DND-41 (cell line): ENCODE measurements around the gene TOX2.

Experiments
- ATAC-seq: fragments of 200-7000 bp; cut with Tn5 transposase; 3 replicates; pipeline ENCODE4 v1.9.1; 2021; ENCODE audit warnings: low read depth; ENCODE audit not compliant: insufficient read depth
- DNase-seq: peaks from one replicate; pipeline ENCODE4 v3.0.0-alpha.2; 2020
- H2AFZ ChIP-seq: 2 replicates; pipeline ENCODE4 v1.6.0; 2012; ENCODE audit warnings: low read depth, low read length
- H3K27ac ChIP-seq: 2 replicates; pipeline ENCODE4 v1.5.1; 2012; ENCODE audit warnings: low read length, inconsistent platforms
- H3K27me3 ChIP-seq: fragments of 200-600 bp; sonication (generic); 2 replicates; pipeline ENCODE4 v1.6.0; 2012; ENCODE audit warnings: low read length, mild to moderate bottlenecking, inconsistent platforms; ENCODE audit not compliant: insufficient read depth, poor library complexity
- H3K36me3 ChIP-seq: 2 replicates; pipeline ENCODE4 v1.5.1; 2012; ENCODE audit warnings: low read length, inconsistent platforms; ENCODE audit not compliant: insufficient read depth
- H3K4me1 ChIP-seq: 2 replicates; pipeline ENCODE4 v1.5.1; 2012; ENCODE audit warnings: mild to moderate bottlenecking, low read length; ENCODE audit not compliant: insufficient read depth
- H3K4me2 ChIP-seq: 2 replicates; pipeline ENCODE4 v1.6.0; 2012; ENCODE audit warnings: mild to moderate bottlenecking, moderate library complexity, low read length, inconsistent platforms; ENCODE audit not compliant: insufficient read depth
- H3K4me3 ChIP-seq, 2 experiments: fragments of 200-600 bp in 1 of 2; shearing (Covaris generic) in 1 of 2; 2 replicates each; pipeline ENCODE4 v1.5.1; 2012 to 2016; ENCODE audit warnings: inconsistent platforms in 2 of 2, low read length in 2 of 2, mild to moderate bottlenecking in 2 of 2, low read depth in 1 of 2, moderate library complexity in 1 of 2
- H3K79me2 ChIP-seq: 2 replicates; pipeline ENCODE4 v1.6.0; 2012; ENCODE audit warnings: low read length, inconsistent platforms; ENCODE audit not compliant: insufficient read depth
- H3K9ac ChIP-seq: 2 replicates; pipeline ENCODE4 v1.6.0; 2012; ENCODE audit warnings: low read depth, mild to moderate bottlenecking, inconsistent platforms, low read length, moderate library complexity
- H3K9me3 ChIP-seq: 2 replicates; pipeline ENCODE4 v1.5.1; 2012; ENCODE audit warnings: low read length, moderate library complexity, mild to moderate bottlenecking, inconsistent platforms; ENCODE audit not compliant: insufficient read depth, severe bottlenecking
- H4K20me1 ChIP-seq: 2 replicates; pipeline ENCODE4 v1.6.0; 2012; ENCODE audit warnings: low read length; ENCODE audit not compliant: insufficient read depth
- CTCF ChIP-seq: IDR thresholded peaks from 2 replicates; pipeline ENCODE4 v1.5.1; 2012; ENCODE audit warnings: borderline replicate concordance, low read length, moderate library complexity, mild to moderate bottlenecking; ENCODE audit not compliant: poor library complexity, severe bottlenecking; ENCODE audit errors: extremely low read depth
- EZH2 ChIP-seq: IDR thresholded peaks from 3 replicates; pipeline ENCODE4 v1.6.1; 2012; ENCODE audit warnings: borderline replicate concordance, low read depth, mild to moderate bottlenecking, moderate library complexity, low read length, inconsistent platforms; ENCODE audit not compliant: severe bottlenecking

TOX2 gene

GRCh38 chr20:44027343-44028002 is 112.8 kb downstream of the TOX2 start:
- H3K4me1 ChIP-seq, result peaks cover 24% of the 10 kb centered on the region
- no peak overlapping the region for H3K9ac ChIP-seq
- no peak overlapping the region for H3K4me3 ChIP-seq
- DNase-seq, result peak; percentile 4
- TF ChIP-seq CTCF (no peak), EZH2 (no peak)
- H2AFZ ChIP-seq, result no peak overlapping the region
- no peak overlapping the region for H3K27ac ChIP-seq
- H4K20me1 ChIP-seq, result peaks cover 18% of the 10 kb centered on the region
- no peaks in the 10 kb centered on the region for H3K79me2 ChIP-seq
- no peak for ATAC-seq
- H3K27me3 ChIP-seq, result peaks cover 11% of the 10 kb centered on the region
- H3K9me3 ChIP-seq, result no peaks in the 10 kb centered on the region
- no peaks in the 10 kb centered on the region for H3K36me3 ChIP-seq
- H3K4me2 ChIP-seq, result no peak overlapping the region

- Histone ChIP-seq H3K9ac (no peak overlapping the region), H3K27me3 (peaks cover 11% of the 10 kb centered on the region), H3K4me1 (peaks cover 31% of the 10 kb centered on the region), H3K27ac (no peak overlapping the region), H3K4me3 (no peak overlapping the region), H3K36me3 (no peaks in the 10 kb centered on the region), H2AFZ (no peak overlapping the region), H4K20me1 (peaks cover 18% of the 10 kb centered on the region), H3K4me2 (no peak overlapping the region), H3K79me2 (no peaks in the 10 kb centered on the region), H3K9me3 (no peaks in the 10 kb centered on the region)
- TF ChIP-seq CTCF (no peak), EZH2 (no peak)
- ATAC-seq (no peak), DNase-seq (peak; percentile 2)
Observed at GRCh38 chr20:44028003-44028730, 113.5 kb downstream of the TOX2 start.

GRCh38 chr20:44028868-44029847 is 114.5 kb downstream of the TOX2 start:
- no peaks in the 10 kb centered on the region for H3K9me3 ChIP-seq
- H4K20me1 ChIP-seq, result peaks cover 15% of the 10 kb centered on the region
- H3K36me3 ChIP-seq, result no peaks in the 10 kb centered on the region
- no peak overlapping the region for H3K27ac ChIP-seq
- H3K4me1 ChIP-seq, result peaks cover 41% of the 10 kb centered on the region
- no peak overlapping the region for H3K4me2 ChIP-seq
- no peak overlapping the region for H2AFZ ChIP-seq
- DNase-seq (peak; percentile 59), ATAC-seq (peak; percentile 80)
- no peak overlapping the region for H3K9ac ChIP-seq
- TF ChIP-seq EZH2 (no peak), CTCF (no peak)
- H3K27me3 ChIP-seq, result peaks cover 6% of the 10 kb centered on the region
- no peak overlapping the region for H3K4me3 ChIP-seq
- no peaks in the 10 kb centered on the region for H3K79me2 ChIP-seq
